ENCODE measurements around the gene HIF1A. TPM values are rescaled to one million over a fixed set of nuclear protein-coding genes. Genes with fewer than 3 reads are reported as not detected.
"Not testable (repeated sequence)": the region's sequence is repeated elsewhere in the genome, so short reads cannot be mapped to it uniquely, and the experiment has no call there.

The HIF1A gene
- polyA plus RNA-seq, 1 donor from 2014 or later, result 88.0 TPM

- peaks cover 2% of the 10 kb centered on the region for H3K27me3 Mint-ChIP-seq
- peaks cover 22 to 27% (median 24%) of the 10 kb centered on the region in 3 donors for H3K4me1 Mint-ChIP-seq
- H3K36me3 Mint-ChIP-seq, result no peaks in the 10 kb centered on the region
- peak overlapping the region; percentile 5 to 99 (median 94) for H3K4me3 Mint-ChIP-seq
- peaks cover 0 to 7% (median 3%) of the 10 kb centered on the region in 3 donors for H3K9me3 Mint-ChIP-seq
- H3K27ac Mint-ChIP-seq, result peak overlapping the region in 2 of 3 donors; percentile 83 to 97
These were observed 1.3 kb upstream of the HIF1A start for GRCh38 chr14:61694039-61694438.

- Mint-ChIP-seq H3K9me3 (peaks cover 0 to under 1% (median 0%) of the 10 kb centered on the region in 3 donors), H3K4me3 (peak overlapping the region; percentile 92 to 99 (median 96)), H3K36me3 (no peaks in the 10 kb centered on the region), H3K27me3 (peaks cover under 1% of the 10 kb centered on the region), H3K4me1 (peaks cover 39 to 44% (median 40%) of the 10 kb centered on the region in 3 donors), H3K27ac (peak overlapping the region; percentile 83 to 97 (median 96))
These were observed 598 bp downstream of the HIF1A start for GRCh38 chr14:61695695-61696527.

GRCh38 chr14:61696753-61697318 lies 1.5 kb downstream of the HIF1A start:
- H3K27me3 Mint-ChIP-seq, result no peaks in the 10 kb centered on the region
- H3K4me1 Mint-ChIP-seq, result peaks cover 44 to 46% (median 45%) of the 10 kb centered on the region in 3 donors
- H3K4me3 Mint-ChIP-seq, result peak overlapping the region; percentile 92 to 99 (median 96)
- H3K27ac Mint-ChIP-seq, result peak overlapping the region; percentile 83 to 97 (median 96)
- no peaks in the 10 kb centered on the region for H3K36me3 Mint-ChIP-seq
- no peaks in the 10 kb centered on the region for H3K9me3 Mint-ChIP-seq

- Mint-ChIP-seq H3K4me3 (peak overlapping the region; percentile 92 to 99 (median 96)), H3K4me1 (peaks cover 51 to 57% (median 53%) of the 10 kb centered on the region in 3 donors), H3K27ac (peak overlapping the region; percentile 42 to 86 (median 42)), H3K27me3 (no peaks in the 10 kb centered on the region), H3K36me3 (no peaks in the 10 kb centered on the region), H3K9me3 (no peaks in the 10 kb centered on the region)
These were observed 3.1 kb downstream of the HIF1A start for GRCh38 chr14:61698206-61698980.

GRCh38 chr14:61699027-61699426 lies 3.7 kb downstream of the HIF1A start:
- Mint-ChIP-seq H3K9me3 (no peaks in the 10 kb centered on the region), H3K36me3 (no peaks in the 10 kb centered on the region), H3K4me1 (peaks cover 55 to 62% (median 59%) of the 10 kb centered on the region in 3 donors), H3K27ac (peak overlapping the region in 2 of 3 donors; percentile 42 to 86), H3K27me3 (no peaks in the 10 kb centered on the region), H3K4me3 (peak overlapping the region; percentile 92 to 99 (median 96))

GRCh38 chr14:61700104-61700886 lies 5.0 kb downstream of the HIF1A start:
- H3K27me3 Mint-ChIP-seq, result no peaks in the 10 kb centered on the region
- peak overlapping the region; percentile 29 to 99 (median 51) for H3K4me3 Mint-ChIP-seq
- peaks cover 63 to 69% (median 65%) of the 10 kb centered on the region in 3 donors for H3K4me1 Mint-ChIP-seq
- H3K27ac Mint-ChIP-seq, result peak overlapping the region in 2 of 3 donors; percentile 17 to 88
- no peaks in the 10 kb centered on the region for H3K9me3 Mint-ChIP-seq
- H3K36me3 Mint-ChIP-seq, result no peaks in the 10 kb centered on the region

GRCh38 chr14:61701946-61702345 lies 6.6 kb downstream of the HIF1A start:
- Mint-ChIP-seq H3K27me3 (no peaks in the 10 kb centered on the region), H3K27ac (peak overlapping the region in 2 of 3 donors; percentile 67 to 75), H3K4me1 (peaks cover 79 to 80% (median 79%) of the 10 kb centered on the region in 3 donors), H3K36me3 (peaks cover 2% of the 10 kb centered on the region), H3K4me3 (peak overlapping the region in 2 of 4 donors; percentile 46 to 65), H3K9me3 (peaks cover 0 to 2% (median 0%) of the 10 kb centered on the region in 3 donors)

GRCh38 chr14:61703342-61704129 lies 8.2 kb downstream of the HIF1A start:
- Mint-ChIP-seq H3K4me1 (peaks cover 66 to 70% (median 67%) of the 10 kb centered on the region in 3 donors), H3K36me3 (peaks cover 3% of the 10 kb centered on the region), H3K27ac (peak overlapping the region; percentile 35 to 53 (median 46)), H3K27me3 (no peaks in the 10 kb centered on the region), H3K9me3 (peaks cover 0 to 2% (median under 1%) of the 10 kb centered on the region in 3 donors), H3K4me3 (peak overlapping the region in 3 of 4 donors; percentile 49 to 83 (median 51))

- H3K36me3 Mint-ChIP-seq, result peaks cover 3% of the 10 kb centered on the region
- H3K4me1 Mint-ChIP-seq, result peaks cover 60 to 70% (median 64%) of the 10 kb centered on the region in 3 donors
- H3K27ac Mint-ChIP-seq, result no peak overlapping the region
- no peaks in the 10 kb centered on the region for H3K27me3 Mint-ChIP-seq
- H3K4me3 Mint-ChIP-seq, result peak overlapping the region in 1 of 4 donors; percentile 26
- peaks cover 0 to 2% (median 1%) of the 10 kb centered on the region in 3 donors for H3K9me3 Mint-ChIP-seq
These were observed 9.2 kb downstream of the HIF1A start for GRCh38 chr14:61704554-61704953.

- H3K9me3 Mint-ChIP-seq, result peaks cover 0 to 2% (median 1%) of the 10 kb centered on the region in 3 donors
- no peak overlapping the region for H3K27ac Mint-ChIP-seq
- H3K4me1 Mint-ChIP-seq, result peaks cover 59 to 69% (median 65%) of the 10 kb centered on the region in 3 donors
- peaks cover 3% of the 10 kb centered on the region for H3K36me3 Mint-ChIP-seq
- H3K4me3 Mint-ChIP-seq, result peak overlapping the region in 1 of 4 donors; percentile 26
- H3K27me3 Mint-ChIP-seq, result no peaks in the 10 kb centered on the region
These were observed 9.7 kb downstream of the HIF1A start for GRCh38 chr14:61705017-61705416.

- Mint-ChIP-seq H3K4me1 (peaks cover 58 to 67% (median 65%) of the 10 kb centered on the region in 3 donors), H3K9me3 (peaks cover 0 to 2% (median 1%) of the 10 kb centered on the region in 3 donors), H3K36me3 (peaks cover 3% of the 10 kb centered on the region), H3K27me3 (no peaks in the 10 kb centered on the region), H3K27ac (peak overlapping the region in 1 of 3 donors; percentile 47), H3K4me3 (no peak overlapping the region)
These were observed 10.9 kb downstream of the HIF1A start for GRCh38 chr14:61706096-61706690.

GRCh38 chr14:61707774-61708173 lies 12.5 kb downstream of the HIF1A start:
- not testable (repeated sequence) for H3K4me3 Mint-ChIP-seq

GRCh38 chr14:61708693-61709092 lies 13.4 kb downstream of the HIF1A start:
- peak overlapping the region in 2 of 3 donors; percentile 35 to 84 for H3K27ac Mint-ChIP-seq

More at GRCh38 chr14:61707774-61708173, 12.5 kb downstream of the HIF1A start:
- not testable (repeated sequence) for H3K27ac Mint-ChIP-seq, H3K9me3 Mint-ChIP-seq, H3K36me3 Mint-ChIP-seq, H3K27me3 Mint-ChIP-seq
- H3K4me1 Mint-ChIP-seq, result peaks cover 61 to 76% (median 71%) of the 10 kb centered on the region in 3 donors

More at GRCh38 chr14:61708693-61709092, 13.4 kb downstream of the HIF1A start:
- H3K4me3 Mint-ChIP-seq, result peak overlapping the region in 1 of 4 donors; percentile 63
- not testable (repeated sequence) for H3K36me3 Mint-ChIP-seq, H3K27me3 Mint-ChIP-seq, H3K9me3 Mint-ChIP-seq
- H3K4me1 Mint-ChIP-seq, result peaks cover 62 to 75% (median 71%) of the 10 kb centered on the region in 3 donors

Measured in IgD-negative memory B cell (primary cell).